ENCODE data around the gene THSD1.

- TF ChIP-seq CTCF (conservative IDR thresholded peaks at IDR 0.05; ENCODE audit: low read length), result no peak
- no peak for TF ChIP-seq EZH2phosphoT487 (IDR thresholded peaks at IDR 0.05; ENCODE audit: borderline replicate concordance, low read depth, low read length)
Observed at GRCh38 chr13:52454459-52454819, 48.5 kb upstream of the THSD1 start.
